Measurements from ENCODE around the gene SLC8A3.

GRCh38 chr14:70011708-70012107 lies 177.0 kb downstream of the SLC8A3 start:
- no peak for TF ChIP-seq SPI1 (IDR thresholded peaks at IDR 0.05; ENCODE audit: borderline replicate concordance, low read depth, low read length)
- TF ChIP-seq MEF2A (IDR thresholded peaks at IDR 0.05; ENCODE audit: control insufficient read depth, low read depth, low read length): no peak
- TF ChIP-seq CTCF (IDR thresholded peaks at IDR 0.05 in 2 of 3, conservative IDR thresholded peaks at IDR 0.05 in 1 of 3; ENCODE audit: insufficient read depth in 2 of 3, low read depth in 1 of 3, low read length in 3 of 3): no peak
- no peak for TF ChIP-seq ZHX1 (conservative IDR thresholded peaks at IDR 0.05; ENCODE audit: low read length)
- TF ChIP-seq SNRNP70 (optimal IDR thresholded peaks at IDR 0.05; ENCODE audit: low read depth, low read length): no peak
- no peak for TF ChIP-seq KDM2B (CRISPR knock-in tag; IDR thresholded peaks at IDR 0.05)
- no peak for TF ChIP-seq USF2 (CRISPR knock-in tag; IDR thresholded peaks at IDR 0.05)
- TF ChIP-seq ZNF146 (CRISPR knock-in tag; IDR thresholded peaks at IDR 0.05; ENCODE audit: unreplicated experiment): no peak
- no peak for TF ChIP-seq ARID4B (CRISPR knock-in tag; IDR thresholded peaks at IDR 0.05)
- no peak for TF ChIP-seq POLR2AphosphoS5 (IDR thresholded peaks at IDR 0.05; ENCODE audit: control insufficient read depth, insufficient read depth, low read depth, low read length)
